HL-60 (cell line): ENCODE results near the gene ISYNA1.

Source experiments
- DNase-seq, 2 experiments: peaks; one replicate each; pipeline ENCODE4 v3.0.0-alpha.2; 2010 to 2020; ENCODE audit warnings: low read depth in 1 of 2, low spot score in 1 of 2
- H3K27ac ChIP-seq: fragments of 250-450 bp; sonication (Bioruptor Pico); replicated peaks from 2 replicates; pipeline ENCODE4 v1.5.1; 2020; ENCODE audit warnings: mild to moderate bottlenecking, moderate library complexity
- H3K27me3 ChIP-seq: fragments of 250-450 bp; sonication (Bioruptor Pico); 2 replicates; pipeline ENCODE4 v1.5.1; 2021; ENCODE audit warnings: mild to moderate bottlenecking, moderate library complexity; ENCODE audit not compliant: insufficient read depth, poor library complexity, severe bottlenecking
- H3K4me3 ChIP-seq: replicated peaks from 2 replicates; pipeline ENCODE4 v1.5.1; 2011; ENCODE audit warnings: mild to moderate bottlenecking, control low read depth, low read length; ENCODE audit not compliant: insufficient read depth
- CTCF ChIP-seq: IDR thresholded peaks from one replicate; pipeline ENCODE4 v1.5.1; 2011; ENCODE audit warnings: low read length, control low read depth, inconsistent platforms; ENCODE audit not compliant: insufficient read depth
- GABPA ChIP-seq: IDR thresholded peaks from 2 replicates; pipeline ENCODE4 v1.6.1; 2012; ENCODE audit warnings: low read depth
- POLR2AphosphoS5 ChIP-seq: IDR thresholded peaks from 2 replicates; pipeline ENCODE4 v1.6.1; 2012; ENCODE audit warnings: low read depth
- REST ChIP-seq: IDR thresholded peaks from 2 replicates; pipeline ENCODE4 v1.6.1; 2012; ENCODE audit warnings: low read depth; ENCODE audit not compliant: insufficient replicate concordance
- SPI1 ChIP-seq: IDR thresholded peaks from 2 replicates; pipeline ENCODE4 v1.6.1; 2012; ENCODE audit warnings: low read depth, mild to moderate bottlenecking, borderline replicate concordance

The ISYNA1 gene

GRCh38 chr19:18442941-18443340, 5.0 kb upstream of the ISYNA1 start:
- TF ChIP-seq SPI1: no peak
- TF ChIP-seq POLR2AphosphoS5: no peak
- TF ChIP-seq CTCF: no peak
- TF ChIP-seq REST: no peak
- TF ChIP-seq GABPA: no peak
- Histone ChIP-seq H3K4me3 (no peak overlapping the region), H3K27ac (no peak overlapping the region), H3K27me3 (no peaks in the 10 kb centered on the region)
- DNase-seq: no peak

GRCh38 chr19:18441804-18442788, 4.2 kb upstream of the ISYNA1 start:
- no peak for TF ChIP-seq CTCF
- no peak for TF ChIP-seq REST
- TF ChIP-seq SPI1: no peak
- no peak for TF ChIP-seq GABPA
- no peak for TF ChIP-seq POLR2AphosphoS5
- Histone ChIP-seq H3K27ac (no peak overlapping the region), H3K4me3 (no peak overlapping the region), H3K27me3 (peaks cover 4% of the 10 kb centered on the region)
- no peak for DNase-seq

- DNase-seq: no peak
- no peak overlapping the region for H3K27ac ChIP-seq
- TF ChIP-seq SPI1: no peak
- TF ChIP-seq CTCF: no peak
- TF ChIP-seq REST: no peak
- TF ChIP-seq POLR2AphosphoS5: no peak
- no peak for TF ChIP-seq GABPA
Observed at GRCh38 chr19:18440936-18441803, 3.2 kb upstream of the ISYNA1 start.

More at GRCh38 chr19:18440936-18441803, 3.2 kb upstream of the ISYNA1 start:
- H3K4me3 ChIP-seq: no peak overlapping the region
- peaks cover 4% of the 10 kb centered on the region for H3K27me3 ChIP-seq
